ENCODE results near the gene NLRP3. TPM values are rescaled to one million over a fixed set of nuclear protein-coding genes. Genes with fewer than 3 reads are reported as not detected.

NLRP3 gene
- total and polyA plus RNA-seq, 9 of the 15 experiments (the other 6 are each of a cell fraction or from before 2014, with no cell fraction given), result not detected

GRCh38 chr1:247448107-247448791, 32.3 kb downstream of the NLRP3 start (continued):
- TF ChIP-seq CHD7 (IDR thresholded peaks at IDR 0.05; ENCODE audit: low read depth, low read length), result no peak
- no peak for TF ChIP-seq SIRT6 (IDR thresholded peaks at IDR 0.05; ENCODE audit: low read depth, low read length)
- TF ChIP-seq JUND (IDR thresholded peaks at IDR 0.05; ENCODE audit: borderline replicate concordance, low read depth, low read length), result no peak
- no peak for TF ChIP-seq JUND (tag; IDR thresholded peaks at IDR 0.05; ENCODE audit: borderline replicate concordance, low read depth, low read length)
- no peak for TF ChIP-seq MTF1 (CRISPR knock-in tag; IDR thresholded peaks at IDR 0.05; ENCODE audit: borderline replicate concordance)
- no peak for TF ChIP-seq NONO (IDR thresholded peaks at IDR 0.05; ENCODE audit: low read depth in 2 of 2, low read length in 1 of 2)
- peak; percentile 97 for TF ChIP-seq ZNF384 (IDR thresholded peaks at IDR 0.05; ENCODE audit: low read depth, low read length)
- peak; percentile 44 for TF ChIP-seq TAF9B (IDR thresholded peaks at IDR 0.05; ENCODE audit: partially characterized antibody)
- TF ChIP-seq TSC22D4 (tag; IDR thresholded peaks at IDR 0.05), result no peak
- no peak for TF ChIP-seq POLR3G (IDR thresholded peaks at IDR 0.05; ENCODE audit: extremely low read depth, insufficient read length, insufficient replicate concordance)
- TF ChIP-seq KLF16 (IDR thresholded peaks at IDR 0.05), result no peak
- TF ChIP-seq TOE1 (IDR thresholded peaks at IDR 0.05; ENCODE audit: borderline replicate concordance), result no peak
- TF ChIP-seq TOE1 (CRISPR knock-in tag; IDR thresholded peaks at IDR 0.05; ENCODE audit: borderline replicate concordance, low read depth), result no peak
- no peak for TF ChIP-seq ZNF280A (IDR thresholded peaks at IDR 0.05; ENCODE audit: low read depth, partially characterized antibody)

Data from K562 (cell line).